GM13976 (cell line): ENCODE results near the gene C17orf113.

ENCODE experiments used
- DNase-seq: peaks from one replicate; pipeline ENCODE4 v3.0.0; 2012; ENCODE audit warnings: low spot score
- CTCF ChIP-seq: IDR thresholded peaks from 2 replicates; pipeline ENCODE4 v1.5.1; 2012; ENCODE audit warnings: borderline replicate concordance, mild to moderate bottlenecking; ENCODE audit not compliant: insufficient read depth; ENCODE audit errors: extremely low read depth, missing control alignments, control extremely low read depth
- in situ Hi-C: fragments of 300-500 bp; cut with MboI; formaldehyde crosslinking; loops from one replicate; pipeline ENCODE4 v1.12.0; 2022; ENCODE audit warnings: low sequenced_read_pairs, mixed read lengths, inconsistent platforms; ENCODE audit not compliant: unreplicated experiment

The C17orf113 gene

GRCh38 chr17:42005166-42005565, 45.2 kb downstream of the C17orf113 start:
- no peak for DNase-seq
- no peak for TF ChIP-seq CTCF
- in situ Hi-C loops: no loop called here

- TF ChIP-seq CTCF: no peak
- in situ Hi-C loops: no loop called here
- DNase-seq: no peak
Measured at GRCh38 chr17:42002792-42003301, 47.6 kb downstream of the C17orf113 start.

- DNase-seq: no peak
- in situ Hi-C loops: no loop called here
- no peak for TF ChIP-seq CTCF
Measured at GRCh38 chr17:42002175-42002791, 48.1 kb downstream of the C17orf113 start.

GRCh38 chr17:42001729-42002128, 48.7 kb downstream of the C17orf113 start:
- in situ Hi-C loops: no loop called here
- TF ChIP-seq CTCF: no peak
- DNase-seq: no peak

- no peak for DNase-seq
- in situ Hi-C loops: no loop called here
Measured at GRCh38 chr17:42000413-42001133, 49.8 kb downstream of the C17orf113 start.

GRCh38 chr17:41998497-41998896, 51.9 kb downstream of the C17orf113 start:
- DNase-seq: no peak
- TF ChIP-seq CTCF: no peak
- in situ Hi-C loops: no loop called here

More at GRCh38 chr17:42000413-42001133, 49.8 kb downstream of the C17orf113 start:
- TF ChIP-seq CTCF: no peak

GRCh38 chr17:41996855-41997164, 53.6 kb downstream of the C17orf113 start:
- in situ Hi-C loops: no loop called here
- TF ChIP-seq CTCF: no peak
- no peak for DNase-seq
